Activated CD8-positive, alpha-beta memory T cell treated with anti-CD3 and anti-CD28 coated beads for 36 hours (primary cell): ENCODE data around the gene SLCO6A1. TPM values are rescaled to one million over a fixed set of nuclear protein-coding genes. Genes with fewer than 3 reads are reported as not detected.

Source experiments
- total RNA-seq, 2 experiments: library from RNA; stranded (reverse); gene quantifications; one replicate each; pipeline ENCODE4 v1.2.3, GENCODE V29; 2021

Gene SLCO6A1
- total RNA-seq, 2 experiments from 2014 or later, result not detected

Other genes with a start within 250 kb of the SLCO6A1 start
- under 1 TPM; 0.10 to 0.11 TPM for gene SLCO4C1, start 202.7 kb downstream of the SLCO6A1 start, total RNA-seq